IMR-90 (cell line): Measurements from ENCODE around the gene KRTAP4-2. TPM values are rescaled to one million over a fixed set of nuclear protein-coding genes. Genes with fewer than 3 reads are reported as not detected.

Experiments used
- ATAC-seq: fragments of 200-7000 bp; cut with Tn5 transposase; 2 replicates; pipeline ENCODE4 v1.9.1; 2020; ENCODE audit warnings: low read depth, mild to moderate bottlenecking, moderate library complexity
- BruUV-seq: library from RNA; stranded (reverse); fragments of 400-500 nt; replicated peaks from 2 replicates; lab custom pipeline; 2021; lab: Mats Ljungman, UMichigan
- CTCF ChIA-PET: fragments of 300-600 bp; formaldehyde crosslinking; extraction: SDS; loops from one replicate; lab custom pipeline; 2021; ENCODE audit warnings: antibody characterized with exemption; lab: Yijun Ruan, JAX
- POLR2A ChIA-PET: fragments of 300-600 bp; sonication (Branson Sonifier 250); formaldehyde crosslinking; loops from one replicate; lab custom pipeline; 2022; ENCODE audit warnings: antibody characterized with exemption; ENCODE audit not compliant: unreplicated experiment; lab: Charles Lee
- DNase-seq: peaks from one replicate; pipeline ENCODE4 v3.0.0; 2013
- H2AFZ ChIP-seq: replicated peaks from 2 replicates; pipeline ENCODE3; 2013; ENCODE audit warnings: low read length, mild to moderate bottlenecking; ENCODE audit not compliant: poor library complexity
- H2AK5ac ChIP-seq: 2 replicates; pipeline ENCODE4 v1.6.1; 2013; ENCODE audit warnings: low read depth, low read length, inconsistent platforms
- H2AK9ac ChIP-seq: replicated peaks from 2 replicates; pipeline ENCODE3; 2013; ENCODE audit warnings: mild to moderate bottlenecking, low read depth, low read length, moderate library complexity; ENCODE audit not compliant: poor library complexity
- H2BK120ac ChIP-seq: 2 replicates; pipeline ENCODE4 v1.6.1; 2013; ENCODE audit warnings: low read depth, low read length, inconsistent platforms
- H2BK15ac ChIP-seq: 3 replicates; pipeline ENCODE4 v1.6.1; 2013; ENCODE audit warnings: low read depth, low read length, inconsistent platforms
- H2BK20ac ChIP-seq: 2 replicates; pipeline ENCODE4 v1.6.1; 2013; ENCODE audit warnings: low read depth, mild to moderate bottlenecking, inconsistent platforms, low read length, moderate library complexity
- H2BK5ac ChIP-seq: 2 replicates; pipeline ENCODE4 v1.6.1; 2013; ENCODE audit warnings: mild to moderate bottlenecking, low read depth, low read length, inconsistent platforms; ENCODE audit not compliant: poor library complexity, severe bottlenecking
- H3K14ac ChIP-seq: replicated peaks from 2 replicates; pipeline ENCODE4 v1.6.1; 2013; ENCODE audit warnings: low read depth, low read length, inconsistent platforms
- H3K18ac ChIP-seq: 2 replicates; pipeline ENCODE4 v1.6.1; 2013; ENCODE audit warnings: low read depth, low read length, control low read depth
- H3K23ac ChIP-seq: 2 replicates; pipeline ENCODE4 v1.6.1; 2013; ENCODE audit warnings: low read depth, low read length, inconsistent platforms
- H3K27ac ChIP-seq: 2 replicates; pipeline ENCODE4 v1.5.1; 2013; ENCODE audit warnings: mild to moderate bottlenecking, control low read depth, low read length; ENCODE audit not compliant: insufficient read depth
- H3K27me3 ChIP-seq: 2 replicates; pipeline ENCODE4 v1.6.1; 2013; ENCODE audit warnings: low read length; ENCODE audit not compliant: control insufficient read depth, insufficient read depth
- H3K36me3 ChIP-seq: 2 replicates; pipeline ENCODE4 v1.6.1; 2013; ENCODE audit warnings: low read length, mixed read lengths; ENCODE audit not compliant: control insufficient read depth, insufficient read depth
- H3K4ac ChIP-seq: 2 replicates; pipeline ENCODE4 v1.6.1; 2013; ENCODE audit warnings: low read depth, low read length, inconsistent platforms
- H3K4me1 ChIP-seq: 2 replicates; pipeline ENCODE4 v1.6.1; 2013; ENCODE audit warnings: low read length, mixed read lengths; ENCODE audit not compliant: control insufficient read depth, insufficient read depth
- H3K4me2 ChIP-seq: 2 replicates; pipeline ENCODE4 v1.6.1; 2013; ENCODE audit warnings: low read depth, mild to moderate bottlenecking, control low read depth, low read length, moderate library complexity
- H3K4me3 ChIP-seq: 2 replicates; pipeline ENCODE4 v1.5.1; 2013; ENCODE audit warnings: low read depth, mild to moderate bottlenecking, control low read depth, low read length, moderate library complexity; ENCODE audit not compliant: insufficient read depth
- H3K56ac ChIP-seq: 2 replicates; pipeline ENCODE4 v1.6.1; 2013; ENCODE audit warnings: low read length, inconsistent platforms; ENCODE audit not compliant: insufficient read depth; ENCODE audit errors: extremely low read depth
- H3K79me1 ChIP-seq, 2 experiments: 2 replicates each; pipeline ENCODE4 v1.6.1; 2013; ENCODE audit warnings: low read length in 2 of 2, inconsistent platforms in 1 of 2, low read depth in 1 of 2
- H3K9ac ChIP-seq: 2 replicates; pipeline ENCODE4 v1.6.1; 2013; ENCODE audit warnings: low read depth, low read length, control low read depth
- H3K9me1 ChIP-seq: 2 replicates; pipeline ENCODE4 v1.6.1; 2013; ENCODE audit warnings: low read length, inconsistent platforms; ENCODE audit not compliant: insufficient read depth
- H3K9me3 ChIP-seq: 2 replicates; pipeline ENCODE4 v1.6.1; 2013; ENCODE audit warnings: low read length; ENCODE audit not compliant: control insufficient read depth, insufficient read depth
- H4K20me1 ChIP-seq: 2 replicates; pipeline ENCODE4 v1.6.1; 2013; ENCODE audit warnings: low read length, inconsistent platforms; ENCODE audit not compliant: insufficient read depth
- H4K5ac ChIP-seq: 2 replicates; pipeline ENCODE4 v1.6.1; 2013; ENCODE audit warnings: mild to moderate bottlenecking, low read depth, low read length, control low read depth
- H4K8ac ChIP-seq, 2 experiments: 2 replicates each; pipeline ENCODE4 v1.6.1; 2013; ENCODE audit warnings: low read depth in 2 of 2, low read length in 2 of 2, control low read depth in 1 of 2, inconsistent platforms in 1 of 2
- H4K91ac ChIP-seq: 2 replicates; pipeline ENCODE4 v1.6.1; 2013; ENCODE audit warnings: low read depth, low read length, inconsistent platforms; ENCODE audit not compliant: insufficient read depth
- CHD1 ChIP-seq: IDR thresholded peaks from 2 replicates; pipeline ENCODE4 v1.6.1; 2012; ENCODE audit warnings: low read depth, low read length, improper control_type of control experiment
- FOS ChIP-seq: fragments of 150-350 bp; IDR thresholded peaks from 2 replicates; pipeline ENCODE4 v1.6.1; 2016; ENCODE audit warnings: low read depth, low read length
- MAFK ChIP-seq: IDR thresholded peaks from 2 replicates; pipeline ENCODE4 v1.6.1; 2012; ENCODE audit warnings: low read depth, low read length, improper control_type of control experiment
- MAZ ChIP-seq: IDR thresholded peaks from 2 replicates; pipeline ENCODE4 v1.6.1; 2012; ENCODE audit warnings: low read depth, mild to moderate bottlenecking, low read length, improper control_type of control experiment, moderate library complexity, borderline replicate concordance
- NFE2L2 ChIP-seq: fragments of 150-350 bp; IDR thresholded peaks from 2 replicates; pipeline ENCODE4 v1.6.1; 2016; ENCODE audit warnings: low read depth, mild to moderate bottlenecking, low read length
- RAD21 ChIP-seq: IDR thresholded peaks from 2 replicates; pipeline ENCODE4 v1.6.1; 2012; ENCODE audit warnings: low read length, improper control_type of control experiment
- RCOR1 ChIP-seq: IDR thresholded peaks from 2 replicates; pipeline ENCODE4 v1.6.1; 2012; ENCODE audit warnings: mild to moderate bottlenecking, low read length, improper control_type of control experiment; ENCODE audit not compliant: insufficient replicate concordance
- RFX5 ChIP-seq: IDR thresholded peaks from 2 replicates; pipeline ENCODE4 v1.8.0; 2012; ENCODE audit warnings: low read depth, mild to moderate bottlenecking, low read length, moderate library complexity
- SMC3 ChIP-seq: fragments of 150-350 bp; IDR thresholded peaks from 2 replicates; pipeline ENCODE4 v1.6.1; 2016; ENCODE audit warnings: low read depth, mild to moderate bottlenecking, antibody characterized with exemption, low read length, moderate library complexity
- WGBS, 2 experiments: methylation state at CpG; one replicate each; pipeline versions ENCODE4 v1.1.5 to v1.1.7; 2013; ENCODE audit warnings: missing lambda C conversion rate in 2 of 2; ENCODE audit not compliant: insufficient read length in 1 of 2; ENCODE audit errors: extremely low coverage in 2 of 2; 5-methylcytosine and 5-hydroxymethylcytosine counted together
- dilution Hi-C: fragments of 300-500 bp; cut with HindIII; formaldehyde crosslinking; loops from one replicate; pipeline ENCODE4 v1.14.3; 2018; ENCODE audit warnings: low sequenced_read_pairs; ENCODE audit not compliant: unreplicated experiment
- in situ Hi-C: fragments of 300-500 bp; cut with MboI; formaldehyde crosslinking; loops from 3 replicates; pipeline ENCODE4 v1.14.3; 2019; ENCODE audit warnings: low sequenced_read_pairs, inconsistent platforms, mixed read lengths
- intact Hi-C: fragments of 100-400 bp; cut with micrococcal nuclease; formaldehyde crosslinking; loops from 2 replicates; pipeline ENCODE4 v1.10.0; 2022
- polyA plus RNA-seq, 3 experiments: library from polyadenylated mRNA; depleted of rRNA; stranded (reverse); fragments of >200 nt; gene quantifications; 2 replicates each; pipeline ENCODE4 v1.2.3, GENCODE V29; 2012; ENCODE audit warnings: low replicate concordance in 1 of 3
- total RNA-seq: library from RNA; depleted of rRNA; stranded (reverse); fragments of >200 nt; gene quantifications from 2 replicates; pipeline ENCODE4 v1.2.3, GENCODE V29; 2012
- TF ChIP-seq, protein P1 (sequence below): fragments of 150-350 bp; IDR thresholded peaks from 2 replicates; pipeline ENCODE4 v1.6.1; 2017; ENCODE audit warnings: mild to moderate bottlenecking, antibody characterized with exemption, low read length, low read depth

The KRTAP4-2 gene
- total and polyA plus RNA-seq, 2 of the 4 experiments (the other 2 are of a cell fraction), result not detected

DNA sequence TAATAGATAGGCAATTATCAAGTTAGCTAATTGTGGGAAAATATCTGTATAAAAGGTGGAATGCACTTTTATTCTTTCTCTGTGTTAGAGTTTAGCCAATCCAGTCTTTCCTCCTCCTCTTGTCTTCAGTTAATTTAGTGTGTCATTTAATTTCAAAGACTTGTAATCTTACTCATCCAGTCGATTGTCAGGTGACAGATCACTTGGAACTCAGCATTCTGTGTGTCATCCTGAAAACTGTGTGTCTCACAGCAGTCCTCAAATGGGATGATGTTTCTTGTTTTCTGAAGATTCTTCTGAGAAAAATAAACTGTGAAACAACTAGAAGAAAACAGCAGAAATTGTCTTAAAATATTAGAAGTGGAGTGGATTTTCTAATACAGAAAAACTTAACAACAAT is 7.0 kb upstream of the KRTAP4-2 start:
- Histone ChIP-seq H3K56ac (no peak overlapping the region), H3K23ac (no peak overlapping the region), H3K79me1 (no peaks in the 10 kb centered on the region), H2AK5ac (no peak overlapping the region), H2BK120ac (no peak overlapping the region), H3K27ac (no peak overlapping the region), H4K5ac (no peak overlapping the region), H4K91ac (no peak overlapping the region), H3K4ac (no peak overlapping the region), H4K20me1 (no peaks in the 10 kb centered on the region), H3K14ac (no peak overlapping the region), H2AK9ac (no peak overlapping the region), H3K18ac (no peak overlapping the region), H2BK15ac (no peak overlapping the region), H2BK20ac (no peak overlapping the region), H3K4me1 (no peaks in the 10 kb centered on the region), H4K8ac (no peak overlapping the region), H3K4me3 (no peak overlapping the region), H3K4me2 (no peak overlapping the region), H3K9ac (no peak overlapping the region), H3K36me3 (no peaks in the 10 kb centered on the region), H3K9me1 (no peaks in the 10 kb centered on the region), H2AFZ (no peak overlapping the region), H3K9me3 (no peaks in the 10 kb centered on the region; the same call in 1 of the 2 replicates), H2BK5ac (no peak overlapping the region), H3K27me3 (peaks cover 4% of the 10 kb centered on the region)
- intact Hi-C loops, result no loop called here
- BruUV-seq, result no TSS peak
- ChIA-PET POLR2A (no interaction called here), CTCF (no interaction called here)
- in situ Hi-C loops, result no loop called here
- dilution Hi-C loops, result no loop called here
- ATAC-seq, result no peak
- no peak for DNase-seq
- TF ChIP-seq RAD21 (no peak), NFE2L2 (no peak), SMC3 (no peak), RFX5 (no peak), FOS (no peak), MAZ (no peak), CHD1 (no peak), RCOR1 (no peak), MAFK (no peak)
- TF ChIP-seq, protein P1, sequence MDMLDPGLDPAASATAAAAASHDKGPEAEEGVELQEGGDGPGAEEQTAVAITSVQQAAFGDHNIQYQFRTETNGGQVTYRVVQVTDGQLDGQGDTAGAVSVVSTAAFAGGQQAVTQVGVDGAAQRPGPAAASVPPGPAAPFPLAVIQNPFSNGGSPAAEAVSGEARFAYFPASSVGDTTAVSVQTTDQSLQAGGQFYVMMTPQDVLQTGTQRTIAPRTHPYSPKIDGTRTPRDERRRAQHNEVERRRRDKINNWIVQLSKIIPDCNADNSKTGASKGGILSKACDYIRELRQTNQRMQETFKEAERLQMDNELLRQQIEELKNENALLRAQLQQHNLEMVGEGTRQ, result no peak
- WGBS, 2 experiments, result no CpG with 5 or more reads among the region's 1 CpG
